Stromal cell of bone marrow (primary cell): ENCODE results near the gene CCDC107.
"Not testable (repeated sequence)": the region's sequence is repeated elsewhere in the genome, so short reads cannot be mapped to it uniquely, and the experiment has no call there.

Experiments
- DNase-seq: peaks from one replicate; pipeline ENCODE4 v3.0.0-alpha.2; 2012; ENCODE audit warnings: low read depth

Gene CCDC107

GRCh38 chr9:35638751-35639150 lies 19.3 kb upstream of the CCDC107 start:
- not testable (repeated sequence) for DNase-seq

- not testable (repeated sequence) for DNase-seq
These were observed 18.9 kb upstream of the CCDC107 start for GRCh38 chr9:35639225-35639624.

- DNase-seq = no peak
These were observed 18.5 kb upstream of the CCDC107 start for GRCh38 chr9:35639631-35640030.

GRCh38 chr9:35640431-35640830 lies 17.7 kb upstream of the CCDC107 start:
- DNase-seq = not testable (repeated sequence)

GRCh38 chr9:35641478-35641877 lies 16.6 kb upstream of the CCDC107 start:
- not testable (repeated sequence) for DNase-seq

- DNase-seq = no peak
These were observed 15.0 kb upstream of the CCDC107 start for GRCh38 chr9:35643046-35643445.

- not testable (repeated sequence) for DNase-seq
These were observed 12.4 kb upstream of the CCDC107 start for GRCh38 chr9:35645736-35646135.

GRCh38 chr9:35646153-35646532 lies 11.9 kb upstream of the CCDC107 start:
- no peak for DNase-seq

- peak; percentile 76 for DNase-seq
These were observed 11.4 kb upstream of the CCDC107 start for GRCh38 chr9:35646533-35647265.

- DNase-seq = no peak
These were observed 8.4 kb upstream of the CCDC107 start for GRCh38 chr9:35649431-35650340.

GRCh38 chr9:35650341-35651158 lies 7.5 kb upstream of the CCDC107 start, which contains the start of gene SIT1:
Gene SIT1 (minus strand): TSS chr9:35650931. CDS start chr9:35650853, 78 bp downstream.
- no peak for DNase-seq

- no peak for DNase-seq
These were observed 5.9 kb upstream of the CCDC107 start for GRCh38 chr9:35651956-35652828.

- no peak for DNase-seq
These were observed 5.3 kb upstream of the CCDC107 start for GRCh38 chr9:35652829-35653209.

GRCh38 chr9:35653611-35654010 lies 4.5 kb upstream of the CCDC107 start:
- DNase-seq = no peak

- no peak for DNase-seq
These were observed 1.7 kb upstream of the CCDC107 start for GRCh38 chr9:35656348-35656747.

- DNase-seq = no peak
These were observed 1.1 kb upstream of the CCDC107 start for GRCh38 chr9:35656831-35657545.

GRCh38 chr9:35657546-35658136 lies 451 bp upstream of the CCDC107 start, which contains the start of gene RMRP:
Gene RMRP (minus strand): TSS chr9:35658019.
- DNase-seq = peak; percentile 98

GRCh38 chr9:35658968-35659220 lies 802 bp downstream of the CCDC107 start:
- no peak for DNase-seq

GRCh38 chr9:35659340-35659739 lies 1.2 kb downstream of the CCDC107 start:
- DNase-seq = peak; percentile 56

GRCh38 chr9:35660966-35661415 lies 2.9 kb downstream of the CCDC107 start:
- DNase-seq = no peak
